Dedifferentiated amniotic fluid mesenchymal stem cell (primary cell): ENCODE results near the gene PTDSS2.
"Not testable (repeated sequence)": the region's sequence is repeated elsewhere in the genome, so short reads cannot be mapped to it uniquely, and the experiment has no call there.

Source experiments
- DNase-seq: peaks from one replicate; pipeline ENCODE4 v3.0.0-alpha.2; 2016; ENCODE audit errors: extremely low spot score

PTDSS2 gene

DNA sequence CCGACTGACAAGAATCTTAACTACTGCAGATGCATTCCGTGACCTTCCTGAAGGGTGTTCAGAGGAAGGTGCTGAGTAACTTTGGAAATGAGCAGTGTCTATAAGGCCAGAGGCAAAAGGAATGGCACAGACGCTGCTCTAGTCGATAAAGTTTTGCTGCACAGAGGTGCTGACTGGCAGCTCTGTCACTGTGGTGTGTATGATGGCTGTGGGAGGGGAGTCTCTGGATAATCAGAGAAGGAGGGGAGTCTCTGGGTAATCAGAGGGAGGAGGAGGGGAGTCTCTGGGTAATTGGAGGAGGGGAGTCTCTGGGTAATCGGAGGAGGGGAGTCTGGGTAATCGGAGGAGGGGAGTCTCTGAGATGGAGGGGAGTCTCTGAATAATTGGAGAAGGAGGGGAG lies 18.4 kb downstream of the PTDSS2 start:
- no peak for DNase-seq

- not testable (repeated sequence) for DNase-seq
Observed at GRCh38 chr11:469026-469683, 19.1 kb downstream of the PTDSS2 start.

DNA sequence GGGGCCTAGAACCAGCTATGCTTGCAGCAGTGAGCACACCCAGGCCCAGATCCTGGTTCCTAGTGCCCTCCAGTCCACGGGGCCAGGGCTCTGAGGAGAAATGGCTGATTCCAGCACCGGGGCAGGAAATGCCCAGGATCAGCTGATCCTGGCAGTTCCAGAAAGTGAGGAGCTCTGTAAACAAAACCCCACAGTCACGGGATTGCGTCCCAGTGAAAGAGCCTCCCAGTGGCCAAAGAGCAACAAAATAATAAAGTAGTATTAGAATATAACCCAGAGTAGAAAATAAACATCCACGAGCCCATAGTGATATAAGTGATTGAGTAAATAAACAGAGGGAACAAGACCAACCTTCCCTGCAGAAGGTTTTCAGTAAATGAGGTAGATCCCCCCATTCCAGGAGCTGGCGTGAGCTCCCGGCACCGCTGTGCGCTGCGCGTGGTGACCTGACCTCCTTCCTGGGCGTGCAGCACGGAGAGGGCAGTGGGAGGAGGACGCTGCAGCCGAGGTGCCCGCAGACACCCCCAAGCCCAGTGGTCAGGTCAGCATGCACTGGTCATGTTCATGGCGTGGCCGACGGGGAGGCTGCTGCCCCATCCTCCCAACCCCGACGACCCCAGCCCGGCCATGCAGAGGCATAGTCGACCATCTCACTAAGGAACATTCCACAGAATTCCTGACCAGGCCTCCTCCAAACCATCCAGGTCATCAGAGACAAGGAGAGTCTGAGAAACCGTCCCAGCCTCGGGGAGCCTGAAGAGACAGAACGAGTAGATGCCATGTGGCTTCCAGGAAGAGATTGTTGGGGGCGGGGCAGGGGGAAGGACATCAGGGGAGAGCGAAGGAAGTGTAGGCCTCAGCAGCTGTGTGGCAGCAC lies 19.8 kb downstream of the PTDSS2 start:
- DNase-seq: peak; percentile 47

DNA sequence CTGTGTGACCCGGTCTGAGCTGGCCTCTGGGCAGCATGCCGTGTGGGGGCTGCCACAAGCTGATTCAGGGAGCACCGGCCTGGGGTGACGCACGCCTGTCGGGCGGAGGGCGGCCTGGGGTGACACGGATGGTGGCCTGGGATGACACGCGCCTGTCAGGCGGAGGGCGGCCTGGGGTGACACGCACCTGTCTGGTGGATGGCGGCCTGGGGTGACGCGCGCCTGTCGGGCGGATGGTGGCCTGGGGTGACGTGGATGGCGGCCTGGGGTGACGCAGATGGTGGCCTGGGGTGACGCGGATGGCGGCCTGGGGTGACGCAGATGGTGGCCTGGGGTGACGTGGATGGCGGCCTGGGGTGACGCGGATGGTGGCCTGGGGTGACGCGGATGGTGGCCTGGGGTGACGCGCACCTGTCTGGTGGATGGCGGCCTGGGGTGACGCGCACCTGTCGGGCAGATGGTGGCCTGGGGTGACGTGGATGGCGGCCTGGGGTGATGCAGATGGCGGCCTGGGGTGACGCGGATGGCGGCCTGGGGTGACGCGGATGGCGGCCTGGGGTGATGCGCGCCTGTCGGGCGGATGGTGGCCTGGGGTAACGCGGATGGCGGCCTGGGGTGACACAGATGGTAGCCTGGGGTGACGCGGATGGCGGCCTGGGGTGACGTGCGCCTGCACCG lies 21.5 kb downstream of the PTDSS2 start:
- DNase-seq: no peak

DNA sequence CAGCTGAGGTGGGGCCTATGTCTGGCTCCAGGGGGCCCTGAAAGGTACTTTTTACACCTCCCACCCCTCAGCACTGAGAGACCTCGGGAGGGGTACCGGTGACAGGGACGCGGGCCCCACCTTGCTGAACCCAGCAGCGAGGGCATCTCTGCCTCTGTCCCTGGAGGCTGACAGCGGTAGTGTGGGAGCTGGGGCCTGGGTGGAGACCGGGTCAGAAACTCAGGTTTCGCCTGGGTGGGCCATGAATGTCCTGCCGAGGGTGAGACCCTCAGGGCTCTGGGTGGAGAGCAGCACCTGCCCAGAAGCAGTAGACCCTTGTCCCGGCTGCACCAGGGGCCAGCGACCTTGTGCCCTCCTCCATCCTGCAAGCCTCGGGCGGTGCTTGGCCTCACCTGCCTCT lies 22.2 kb downstream of the PTDSS2 start:
- DNase-seq: no peak

DNA sequence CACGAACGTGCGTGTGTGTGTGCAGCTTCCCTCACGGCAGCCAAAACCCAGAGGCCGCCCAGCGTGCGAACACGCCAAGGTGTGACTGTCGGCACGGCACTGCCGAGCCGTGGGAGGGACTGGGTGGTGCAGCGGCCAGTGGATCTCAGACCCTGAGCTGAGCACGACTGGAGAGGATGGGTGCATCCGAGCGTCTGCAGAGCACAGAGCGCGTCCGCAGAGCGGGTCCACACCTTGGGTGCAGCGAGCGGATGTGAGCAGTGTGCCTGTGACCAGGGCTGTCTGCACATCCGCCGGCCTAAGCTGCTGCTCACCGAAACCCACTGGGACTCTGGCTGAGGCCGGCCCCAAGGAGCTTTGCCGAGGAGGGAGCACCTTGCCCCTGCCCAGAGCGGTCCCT lies 22.7 kb downstream of the PTDSS2 start:
- DNase-seq: no peak

DNA sequence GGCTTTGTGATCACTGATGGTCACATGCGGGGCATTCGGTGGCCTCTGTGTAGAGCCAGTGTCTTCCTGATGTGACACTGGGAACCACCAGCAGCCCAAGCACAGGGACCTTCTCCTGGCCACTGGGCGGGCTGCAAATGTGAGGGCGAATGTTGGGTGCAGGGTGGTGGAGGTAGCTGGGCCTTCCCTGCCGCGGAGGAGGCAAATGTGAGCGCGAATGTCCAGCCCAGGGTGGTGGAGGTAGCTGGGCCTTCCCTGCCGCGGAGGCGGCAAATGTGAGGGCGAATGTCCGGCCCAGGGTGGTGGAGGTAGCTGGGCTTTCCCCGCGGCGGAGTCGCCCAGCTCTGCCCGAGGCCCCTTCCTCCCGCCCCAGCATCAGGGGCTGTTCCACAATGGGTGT lies 23.3 kb downstream of the PTDSS2 start:
- no peak for DNase-seq

GRCh38 chr11:473962-474785 lies 24.1 kb downstream of the PTDSS2 start:
- DNase-seq: no peak

DNA sequence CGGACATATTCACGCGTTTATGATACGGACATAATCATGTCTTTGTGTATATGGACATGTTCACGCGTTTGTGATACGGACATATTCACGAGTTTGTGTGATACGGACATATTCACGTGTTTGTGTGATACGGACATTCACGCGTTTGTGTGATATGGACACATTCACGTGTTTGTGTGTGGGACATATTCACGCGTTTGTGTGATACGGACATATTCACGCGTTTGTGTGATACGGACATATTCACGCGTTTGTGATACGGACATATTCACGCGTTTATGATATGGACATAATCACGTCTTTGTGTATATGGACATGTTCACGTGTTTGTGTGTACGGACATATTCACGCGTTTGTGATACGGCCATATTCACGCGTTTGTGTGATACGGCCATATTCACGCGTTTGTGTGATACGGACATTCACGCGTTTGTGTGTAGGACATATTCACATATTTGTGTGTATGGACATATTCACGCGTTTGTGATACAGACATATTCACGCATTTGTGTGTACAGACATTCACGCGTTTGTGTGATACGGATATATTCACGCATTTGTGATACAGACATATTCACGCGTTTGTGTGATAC lies 24.9 kb downstream of the PTDSS2 start:
- no peak for DNase-seq

DNA sequence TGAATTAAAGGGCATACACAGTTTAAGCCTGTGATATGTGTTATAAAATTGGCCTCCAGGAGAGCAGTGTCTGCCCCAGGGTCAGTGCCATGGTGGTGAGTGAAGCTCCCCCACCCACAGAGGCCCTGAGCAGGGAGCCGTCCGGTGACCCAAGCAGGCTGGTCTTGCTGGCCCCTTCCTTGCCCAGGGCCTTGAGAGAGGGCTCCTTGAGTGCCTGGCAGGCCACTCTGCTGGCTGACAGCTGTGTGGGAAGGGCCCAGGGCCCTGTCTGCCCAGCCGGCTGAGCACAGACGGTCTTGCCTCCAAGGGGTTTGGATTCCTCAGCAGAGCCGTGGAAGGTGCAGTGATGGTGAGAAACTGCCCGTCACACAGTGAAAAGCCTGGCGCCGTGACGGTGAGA lies 25.9 kb downstream of the PTDSS2 start:
- no peak for DNase-seq

DNA sequence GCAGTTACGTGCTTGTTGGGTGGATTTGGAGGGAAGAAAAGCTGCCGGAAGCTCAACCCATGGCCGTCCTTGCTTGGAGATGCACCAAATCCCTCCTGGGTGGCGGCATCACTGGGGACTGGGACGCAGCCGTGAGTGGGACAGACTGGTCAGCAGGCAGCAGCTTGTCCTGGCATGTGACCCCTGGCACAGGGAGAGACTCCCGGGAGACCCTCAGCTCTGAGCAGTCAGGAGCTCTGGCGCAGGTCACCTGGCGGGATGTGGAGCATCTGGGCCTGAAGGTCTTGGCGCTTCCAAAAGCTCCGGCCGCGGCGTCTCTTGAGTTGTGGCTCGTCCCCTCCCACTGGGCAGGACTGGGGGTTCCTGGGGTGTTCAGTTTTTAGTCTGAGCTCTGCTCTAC lies 26.3 kb downstream of the PTDSS2 start:
- DNase-seq: no peak

DNA sequence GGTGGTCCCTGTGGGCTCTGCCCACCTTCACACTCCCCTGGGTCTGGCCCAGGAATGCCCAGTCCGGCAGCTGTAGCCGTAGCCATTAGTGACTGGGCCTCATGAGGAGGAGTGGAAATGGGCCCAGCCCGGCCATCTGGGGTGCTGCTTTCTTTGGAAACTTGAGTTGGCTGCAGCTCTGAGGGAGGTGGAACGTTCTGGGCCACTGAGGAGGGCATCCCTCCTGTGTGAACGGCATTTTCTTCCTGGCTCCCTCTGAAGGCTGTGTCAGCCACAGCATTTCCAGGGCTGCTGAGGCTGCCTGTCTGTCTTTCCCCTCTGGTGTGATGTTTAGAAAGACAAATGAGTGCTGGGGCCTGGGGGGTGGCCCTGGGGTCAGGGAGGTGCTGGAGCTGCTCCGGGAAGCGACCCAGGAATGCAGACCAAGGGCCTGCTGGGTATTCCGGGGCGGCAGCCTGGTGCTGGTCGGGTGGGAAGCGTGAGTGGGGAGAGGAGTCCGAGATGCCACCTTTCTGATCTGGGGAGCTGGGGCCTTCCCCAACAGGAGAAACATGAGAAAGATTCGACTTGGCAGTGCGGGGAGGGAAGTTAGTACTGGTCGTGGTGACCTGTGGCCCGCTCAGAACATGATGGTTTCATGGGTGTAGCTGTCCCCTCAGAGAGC lies 27.1 kb downstream of the PTDSS2 start:
- no peak for DNase-seq

DNA sequence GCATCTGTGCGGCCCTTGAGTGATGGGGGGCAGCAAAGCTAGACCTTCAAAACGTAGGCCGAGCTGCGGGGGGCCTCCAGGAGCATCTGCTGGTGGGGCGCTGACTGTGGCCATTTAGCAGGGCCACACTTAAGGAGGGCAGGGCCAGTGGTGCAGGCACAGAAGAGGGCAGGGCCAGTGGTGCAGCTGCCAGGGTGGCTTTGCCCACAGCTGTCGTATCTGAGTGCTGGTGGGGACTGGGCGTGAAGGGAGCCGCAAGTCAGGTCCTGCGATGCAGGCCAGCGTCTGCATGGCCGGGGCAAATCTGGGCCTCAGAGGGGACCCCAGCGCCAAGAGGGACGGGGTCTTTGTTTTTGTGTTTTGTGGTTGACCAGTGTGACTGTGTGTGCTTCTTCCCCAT lies 29.2 kb downstream of the PTDSS2 start:
- DNase-seq: no peak

DNA sequence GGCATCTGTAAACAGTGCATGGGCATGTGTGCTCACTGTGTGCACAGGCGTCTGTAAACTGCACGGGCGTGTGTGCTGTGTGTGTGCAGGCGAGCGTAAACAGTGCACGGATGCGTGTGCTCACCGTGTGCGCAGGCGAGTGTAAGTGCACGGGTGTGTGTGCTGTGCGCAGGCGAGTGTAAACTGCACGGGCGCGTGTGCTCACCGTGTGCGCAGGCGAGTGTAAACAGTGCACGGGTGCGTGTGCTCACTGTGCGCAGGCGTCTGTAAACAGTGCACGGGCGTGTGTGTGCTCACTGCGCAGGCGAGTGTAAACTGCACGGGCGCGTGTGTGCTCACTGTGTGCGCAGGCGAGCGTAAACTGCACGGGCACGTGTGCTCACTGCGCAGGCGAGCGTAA lies 34.5 kb downstream of the PTDSS2 start:
- no peak for DNase-seq

DNA sequence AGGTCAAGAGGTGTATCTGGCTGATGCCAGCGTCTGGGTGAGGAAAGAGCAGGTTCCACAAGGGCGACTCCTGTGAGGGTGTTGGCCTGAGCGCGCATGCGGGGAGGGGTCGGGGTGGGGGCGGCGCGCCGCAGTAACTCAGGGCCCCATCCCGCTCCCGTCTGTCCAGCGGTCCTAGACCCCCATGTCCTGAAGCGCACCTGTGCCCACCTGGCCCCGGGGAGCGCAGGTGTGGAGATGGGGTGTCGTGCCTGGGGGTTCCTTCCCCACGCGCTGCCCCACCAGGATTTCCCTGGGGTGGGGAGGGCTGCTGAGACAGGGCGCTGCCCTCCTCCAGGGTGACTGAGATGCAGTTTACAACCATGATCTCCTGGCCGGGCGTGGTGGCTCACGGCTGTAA lies 36.1 kb downstream of the PTDSS2 start:
- DNase-seq: no peak

DNA sequence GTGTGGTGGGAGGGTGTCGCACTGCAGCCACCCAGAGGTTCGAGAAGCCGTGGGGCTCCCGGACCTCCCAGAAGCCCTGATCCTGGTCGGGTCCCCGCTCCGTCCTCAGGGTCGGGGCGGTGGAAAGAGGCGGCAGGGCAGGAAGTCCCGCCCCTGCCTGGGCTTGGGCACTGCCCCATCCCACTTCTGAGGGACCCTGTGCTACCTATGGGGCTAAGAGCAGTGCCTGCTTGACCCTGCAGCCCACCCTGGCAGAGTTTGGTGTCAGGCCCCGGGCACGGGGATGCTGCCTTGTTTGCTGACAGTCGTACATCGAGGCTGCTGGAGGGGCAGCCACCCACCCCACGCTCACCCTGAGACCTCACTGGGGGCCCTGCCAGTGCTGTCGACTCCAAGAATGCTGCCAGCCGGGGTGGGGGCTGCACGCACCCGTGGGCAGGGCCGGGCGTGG lies 37.5 kb downstream of the PTDSS2 start:
- DNase-seq: no peak

- DNase-seq: no peak
Observed at GRCh38 chr11:488062-488461, 38.0 kb downstream of the PTDSS2 start.

GRCh38 chr11:488579-488978 lies 38.5 kb downstream of the PTDSS2 start:
- DNase-seq: no peak

GRCh38 chr11:488992-489391 lies 38.9 kb downstream of the PTDSS2 start:
- no peak for DNase-seq

- no peak for DNase-seq
Observed at GRCh38 chr11:489610-490185, 39.6 kb downstream of the PTDSS2 start.
